MM.1S (cell line): ENCODE results near the gene RAB40AL.

Experiments used
- DNase-seq: peaks from one replicate; pipeline ENCODE4 v3.0.0-alpha.2; 2015
- H2AFZ ChIP-seq: fragments of 300-600 bp; sonication (generic); 2 replicates; pipeline ENCODE4 v1.6.0; 2016; ENCODE audit warnings: antibody characterized with exemption, low read length
- H3F3A ChIP-seq: fragments of 300-600 bp; sonication (generic); 2 replicates; pipeline ENCODE4 v1.6.1; 2016; ENCODE audit warnings: mild to moderate bottlenecking, antibody characterized with exemption, low read length, moderate library complexity, mixed read lengths; ENCODE audit not compliant: insufficient read depth
- H3K27ac ChIP-seq: fragments of 300-600 bp; sonication (generic); 2 replicates; pipeline ENCODE4 v1.5.1; 2016; ENCODE audit warnings: mild to moderate bottlenecking, low read length
- H3K27me3 ChIP-seq: fragments of 300-600 bp; sonication (generic); replicated peaks from 2 replicates; pipeline ENCODE4 v1.6.0; 2016; ENCODE audit warnings: low read length; ENCODE audit not compliant: insufficient read depth
- H3K36me3 ChIP-seq: fragments of 300-600 bp; sonication (generic); replicated peaks from 2 replicates; pipeline ENCODE4 v1.6.1; 2016; ENCODE audit warnings: mild to moderate bottlenecking, low read length, mixed read lengths; ENCODE audit not compliant: insufficient read depth
- H3K4me1 ChIP-seq: fragments of 300-600 bp; sonication (generic); 2 replicates; pipeline ENCODE4 v1.6.1; 2016; ENCODE audit warnings: low read length, mixed read lengths
- H3K4me2 ChIP-seq: fragments of 300-600 bp; sonication (generic); 2 replicates; pipeline ENCODE4 v1.6.0; 2016; ENCODE audit warnings: low read depth, low read length
- H3K4me3 ChIP-seq: fragments of 300-600 bp; sonication (generic); 2 replicates; pipeline ENCODE4 v1.5.1; 2016; ENCODE audit warnings: low read length, mixed read lengths
- H3K79me2 ChIP-seq: fragments of 300-600 bp; sonication (generic); 2 replicates; pipeline ENCODE4 v1.6.1; 2016; ENCODE audit warnings: mixed run types, low read length, mixed read lengths
- H3K9ac ChIP-seq: fragments of 300-600 bp; sonication (generic); 2 replicates; pipeline ENCODE4 v1.6.1; 2016; ENCODE audit warnings: low read length, mixed read lengths
- H3K9me2 ChIP-seq: fragments of 300-600 bp; sonication (generic); replicated peaks from 2 replicates; pipeline ENCODE4 v1.6.1; 2016; ENCODE audit warnings: mild to moderate bottlenecking, low read length, mixed read lengths; ENCODE audit not compliant: insufficient read depth
- H3K9me3 ChIP-seq: fragments of 300-600 bp; sonication (generic); replicated peaks from 2 replicates; pipeline ENCODE4 v1.6.1; 2016; ENCODE audit warnings: mild to moderate bottlenecking, low read length, mixed read lengths; ENCODE audit not compliant: insufficient read depth
- H4K20me1 ChIP-seq: fragments of 300-600 bp; sonication (generic); 2 replicates; pipeline ENCODE4 v1.6.1; 2016; ENCODE audit warnings: mild to moderate bottlenecking, low read length, moderate library complexity, mixed read lengths; ENCODE audit not compliant: insufficient read depth
- CTCF ChIP-seq: fragments of 300-600 bp; sonication (generic); IDR thresholded peaks from 2 replicates; pipeline ENCODE4 v1.5.1; 2016; ENCODE audit warnings: antibody characterized with exemption, low read length, mixed read lengths
- EZH2 ChIP-seq: fragments of 300-600 bp; sonication (generic); optimal IDR thresholded peaks from 2 replicates; pipeline ENCODE3; 2017; ENCODE audit warnings: low read depth, mild to moderate bottlenecking, antibody characterized with exemption, low read length, mixed read lengths
- EZH2phosphoT487 ChIP-seq: fragments of 300-600 bp; sonication (generic); IDR thresholded peaks from 2 replicates; pipeline ENCODE4 v1.6.1; 2018; ENCODE audit warnings: antibody characterized with exemption, low read length

RAB40AL gene

DNA sequence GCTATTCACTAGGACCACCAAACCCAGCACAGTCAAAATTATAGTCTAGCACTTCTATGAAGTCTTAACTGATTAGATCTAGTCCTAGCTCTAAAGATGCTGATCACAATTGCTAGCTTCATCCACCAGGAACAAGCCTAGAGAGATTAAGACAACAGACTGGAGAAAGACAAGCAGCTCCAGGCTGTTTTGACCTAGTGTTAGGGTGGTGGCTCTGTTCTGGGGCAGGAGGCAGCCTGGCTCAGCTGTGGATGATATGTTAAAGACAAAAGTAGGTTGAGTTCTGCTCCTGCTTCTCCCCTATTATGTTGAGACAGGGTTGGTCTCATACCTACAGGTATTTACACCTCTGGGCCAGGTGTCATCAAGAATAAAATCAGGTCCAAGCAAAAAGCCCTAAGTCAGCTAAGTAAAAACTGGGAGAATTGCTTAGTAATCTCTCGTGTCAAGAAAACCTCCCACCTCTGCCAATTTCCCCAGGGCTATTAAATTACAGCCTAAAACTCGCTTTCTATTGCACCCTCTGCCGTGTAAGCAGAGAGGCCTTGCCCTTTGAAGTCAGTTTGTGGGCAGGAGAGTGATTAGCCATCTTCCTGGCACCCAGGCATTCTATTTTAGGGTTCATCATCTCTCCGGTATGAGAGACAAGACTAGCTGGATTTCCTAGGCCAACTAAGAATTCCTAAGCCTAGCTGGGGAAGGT, 39.9 kb downstream of the RAB40AL start:
- H3F3A ChIP-seq: no peaks in the 10 kb centered on the region
- H3K4me1 ChIP-seq: 0 out of 2 replicates have a peak, but pooled peaks cover 4% of the 10 kb centered on the region
- no peaks in the 10 kb centered on the region for H3K9me3 ChIP-seq
- H4K20me1 ChIP-seq: no peaks in the 10 kb centered on the region
- H3K9me2 ChIP-seq: no peaks in the 10 kb centered on the region
- no peaks in the 10 kb centered on the region for H3K27me3 ChIP-seq
- TF ChIP-seq EZH2phosphoT487: no peak
- no peak for TF ChIP-seq CTCF
- no peak overlapping the region for H3K9ac ChIP-seq
- no peak overlapping the region for H3K4me3 ChIP-seq
- no peak overlapping the region for H3K27ac ChIP-seq
- H2AFZ ChIP-seq: no peak overlapping the region
- no peaks in the 10 kb centered on the region for H3K36me3 ChIP-seq
- peak; percentile 69 for DNase-seq
- H3K4me2 ChIP-seq: no peak overlapping the region
- no peaks in the 10 kb centered on the region for H3K79me2 ChIP-seq

GRCh38 chrX:102978594-102978993, 41.5 kb downstream of the RAB40AL start:
- H3K79me2 ChIP-seq: no peaks in the 10 kb centered on the region
- no peaks in the 10 kb centered on the region for H3K36me3 ChIP-seq
- H4K20me1 ChIP-seq: no peaks in the 10 kb centered on the region
- no peaks in the 10 kb centered on the region for H3K9me2 ChIP-seq
- H3K27me3 ChIP-seq: no peaks in the 10 kb centered on the region
- H3K27ac ChIP-seq: no peak overlapping the region
- no peak overlapping the region for H3K9ac ChIP-seq
- no peaks in the 10 kb centered on the region for H3F3A ChIP-seq
- TF ChIP-seq EZH2phosphoT487: no peak
- no peak overlapping the region for H2AFZ ChIP-seq
- no peaks in the 10 kb centered on the region for H3K9me3 ChIP-seq
- H3K4me2 ChIP-seq: no peak overlapping the region
- no peak for DNase-seq
- H3K4me3 ChIP-seq: no peak overlapping the region
- H3K4me1 ChIP-seq: 0 out of 2 replicates have a peak, but pooled peaks cover 4% of the 10 kb centered on the region

GRCh38 chrX:102979536-102979935, 42.5 kb downstream of the RAB40AL start:
- Histone ChIP-seq H3K79me2 (no peaks in the 10 kb centered on the region), H3K9me3 (no peaks in the 10 kb centered on the region), H3K4me2 (no peak overlapping the region), H3K9ac (no peak overlapping the region), H2AFZ (no peak overlapping the region), H3K9me2 (no peaks in the 10 kb centered on the region), H3K27ac (no peak overlapping the region), H3K36me3 (no peaks in the 10 kb centered on the region), H3K4me1 (0 out of 2 replicates have a peak, but pooled peaks cover 4% of the 10 kb centered on the region), H4K20me1 (no peaks in the 10 kb centered on the region), H3K4me3 (no peak overlapping the region), H3K27me3 (no peaks in the 10 kb centered on the region), H3F3A (no peaks in the 10 kb centered on the region)
- DNase-seq: no peak
- TF ChIP-seq CTCF (no peak), EZH2phosphoT487 (no peak), EZH2 (no peak)

DNA sequence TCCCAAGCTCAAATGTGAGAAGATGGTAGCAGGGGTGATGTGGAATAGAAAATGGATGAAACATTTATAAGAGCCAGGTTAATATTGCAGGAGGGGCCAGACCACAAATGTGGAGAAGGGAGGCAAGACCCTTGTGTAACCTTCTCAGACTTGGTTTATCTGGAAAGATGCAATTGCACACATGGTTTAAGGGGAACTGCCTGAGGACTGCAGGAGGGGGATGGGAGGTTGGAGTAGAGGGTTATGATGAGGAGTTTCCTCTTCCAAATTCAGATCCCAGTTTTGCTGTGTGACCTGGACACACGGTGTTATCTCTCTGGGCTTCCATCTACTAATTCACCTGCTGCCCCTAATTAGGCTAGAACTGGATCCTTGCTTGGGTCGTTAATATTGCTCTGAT, 46.1 kb downstream of the RAB40AL start:
- no peak overlapping the region for H3K9ac ChIP-seq
- no peak overlapping the region for H3K4me3 ChIP-seq
- H3K4me1 ChIP-seq: no peaks in the 10 kb centered on the region
- no peaks in the 10 kb centered on the region for H3K79me2 ChIP-seq
- H3K27ac ChIP-seq: no peak overlapping the region
- H3K36me3 ChIP-seq: no peaks in the 10 kb centered on the region
- H3K27me3 ChIP-seq: no peaks in the 10 kb centered on the region
- no peak overlapping the region for H2AFZ ChIP-seq
- H3F3A ChIP-seq: no peaks in the 10 kb centered on the region
- no peak for TF ChIP-seq EZH2
- TF ChIP-seq EZH2phosphoT487: no peak
- TF ChIP-seq CTCF: no peak
- H3K4me2 ChIP-seq: no peak overlapping the region
- DNase-seq: no peak
- no peaks in the 10 kb centered on the region for H3K9me3 ChIP-seq
- H4K20me1 ChIP-seq: no peaks in the 10 kb centered on the region
- no peaks in the 10 kb centered on the region for H3K9me2 ChIP-seq
